GM12878 (cell line): ENCODE data around the gene TEX36. TPM values are rescaled to one million over a fixed set of nuclear protein-coding genes. Genes with fewer than 3 reads are reported as not detected.

Source experiments
- ATAC-seq: fragments of 200-7000 bp; cut with Tn5 transposase; 3 replicates; pipeline ENCODE4 v1.9.1; 2020; ENCODE audit warnings: mild to moderate bottlenecking, moderate library complexity
- BruUV-seq: library from RNA; stranded (reverse); fragments of 400-500 nt; replicated peaks from 2 replicates; lab custom pipeline; 2021; lab: Mats Ljungman, UMichigan
- CTCF ChIA-PET: fragments of 300-600 bp; sonication (Branson Sonifier 250); formaldehyde crosslinking; extraction: SDS; loops from one replicate; lab custom pipeline; 2021; ENCODE audit warnings: inconsistent platforms; lab: Yijun Ruan, JAX
- POLR2A ChIA-PET: fragments of 350-600 bp; formaldehyde crosslinking; extraction: SDS; loops from one replicate; lab custom pipeline; 2021; ENCODE audit warnings: inconsistent platforms; lab: Charles Lee
- RAD21 ChIA-PET: fragments of 300-600 bp; sonication (Branson Sonifier 250); formaldehyde crosslinking; loops from one replicate; lab custom pipeline; 2023; ENCODE audit warnings: antibody characterized with exemption; ENCODE audit not compliant: unreplicated experiment; lab: Charles Lee
- SMC1A ChIA-PET: fragments of 300-600 bp; sonication (Branson Sonifier 250); formaldehyde crosslinking; loops from one replicate; lab custom pipeline; 2023; ENCODE audit not compliant: unreplicated experiment, uncharacterized antibody; lab: Charles Lee
- DNase-seq: peaks from one replicate; pipeline ENCODE4 v3.0.0-alpha.2; 2011; ENCODE audit warnings: low read depth, low spot score
- FAIRE-seq: peaks from 3 replicates; lab custom pipeline; 2011; peaks lifted over from hg19 to GRCh38; lab: Jason Lieb, UNC
- H2AFZ ChIP-seq: 2 replicates; pipeline ENCODE4 v1.6.0; 2011; ENCODE audit warnings: low read depth, low read length, control low read depth; ENCODE audit not compliant: control insufficient read depth
- H3K27ac ChIP-seq: 2 replicates; pipeline ENCODE4 v1.5.1; 2011; ENCODE audit warnings: control low read depth; ENCODE audit not compliant: control insufficient read depth, insufficient read depth
- H3K27me3 ChIP-seq, 2 experiments: replicated peaks in 1 of 2; 2 replicates each; pipeline versions ENCODE4 v1.6.0 to v1.6.1; 2011; ENCODE audit warnings: low read length in 1 of 2; ENCODE audit not compliant: control insufficient read depth in 2 of 2, insufficient read depth in 2 of 2
- H3K36me3 ChIP-seq, 2 experiments: 2 replicates each; pipeline ENCODE4 v1.5.1; 2011; ENCODE audit warnings: low read length in 1 of 2; ENCODE audit not compliant: control insufficient read depth in 2 of 2, insufficient read depth in 2 of 2
- H3K4me1 ChIP-seq: 2 replicates; pipeline ENCODE4 v1.6.1; 2011; ENCODE audit warnings: mild to moderate bottlenecking, low read length, moderate library complexity, mixed read lengths; ENCODE audit not compliant: control insufficient read depth, insufficient read depth
- H3K4me2 ChIP-seq: 2 replicates; pipeline ENCODE4 v1.6.0; 2011; ENCODE audit warnings: control low read depth; ENCODE audit not compliant: control insufficient read depth, insufficient read depth
- H3K4me3 ChIP-seq: fragments of 200-600 bp; sonication (generic); 2 replicates; pipeline ENCODE4 v1.5.1; 2016
- H3K79me2 ChIP-seq: 2 replicates; pipeline ENCODE4 v1.6.0; 2011; ENCODE audit warnings: low read length; ENCODE audit not compliant: control insufficient read depth, insufficient read depth
- H3K9ac ChIP-seq: 2 replicates; pipeline ENCODE4 v1.8.0; 2011; ENCODE audit warnings: low read length, control low read depth, mixed read lengths; ENCODE audit not compliant: control insufficient read depth, insufficient read depth
- H3K9me3 ChIP-seq: replicated peaks from 3 replicates; pipeline ENCODE4 v1.5.1; 2011; ENCODE audit warnings: mild to moderate bottlenecking, low read length; ENCODE audit not compliant: control insufficient read depth, insufficient read depth
- H4K20me1 ChIP-seq: 2 replicates; pipeline ENCODE4 v1.6.0; 2011; ENCODE audit not compliant: control insufficient read depth, insufficient read depth
- ATF7 ChIP-seq: fragments of 450-650 bp; IDR thresholded peaks from 2 replicates; pipeline ENCODE4 v1.6.1; 2016; ENCODE audit warnings: low read depth, mild to moderate bottlenecking
- ESRRA ChIP-seq: IDR thresholded peaks from 2 replicates; pipeline ENCODE4 v1.6.1; 2012; ENCODE audit warnings: mild to moderate bottlenecking, low read length, improper control_type of control experiment
- FOXM1 ChIP-seq: IDR thresholded peaks from 2 replicates; pipeline ENCODE4 v1.6.1; 2012; ENCODE audit warnings: low read depth, mild to moderate bottlenecking, inconsistent platforms, low read length, moderate library complexity
- YBX1 ChIP-seq: fragments of 450-650 bp; IDR thresholded peaks from 2 replicates; pipeline ENCODE4 v1.6.1; 2016; ENCODE audit warnings: antibody characterized with exemption
- ZBED1 ChIP-seq: IDR thresholded peaks from 2 replicates; pipeline ENCODE4 v1.6.1; 2016; ENCODE audit warnings: borderline replicate concordance
- WGBS: methylation state at CpG from one replicate; pipeline ENCODE4 v1.1.6; 2016; ENCODE audit warnings: low lambda C conversion rate; ENCODE audit not compliant: insufficient replicate concordance, insufficient coverage; ENCODE audit errors: missing lambda C conversion rate; 5-methylcytosine and 5-hydroxymethylcytosine counted together
- in situ Hi-C: fragments of 300-500 bp; cut with MboI; formaldehyde crosslinking; loops from 9 replicates; pipeline ENCODE4 v1.14.3; 2018; ENCODE audit warnings: mixed read lengths
- intact Hi-C: fragments of 100-400 bp; cut with micrococcal nuclease; formaldehyde crosslinking; loops from one replicate; pipeline ENCODE4 v1.14.2; 2022; ENCODE audit not compliant: unreplicated experiment
- polyA plus RNA-seq, 11 experiments: library from polyadenylated mRNA; depleted of rRNA in 4 of 11; unstranded in 6 of 11; stranded (reverse) in 5 of 11; fragments of >200 nt; fragmentation: Nextera tagmentation in 4 of 11; fragmentation: Illumina TruSeq in 1 of 11; extraction: Ambion mirVana in 4 of 11; extraction: Trizol in 1 of 11; gene quantifications; 1 replicate in 1 of 11; 2 replicates in 10 of 11; pipeline versions ENCODE4 v1.2.1 to v1.2.3, GENCODE V29; 2011 to 2016; ENCODE audit warnings: inconsistent platforms in 2 of 11, missing spikeins in 2 of 11, low read depth in 1 of 11
- total RNA-seq, 4 experiments: library from RNA; depleted of rRNA in 3 of 4; stranded (reverse); fragments of >200 nt in 3 of 4; fragmentation: Illumina TruSeq in 1 of 4; extraction: Trizol in 1 of 4; gene quantifications; 2 replicates each; pipeline versions ENCODE4 v1.2.1 to v1.2.3, GENCODE V29; 2013 to 2021
- TF ChIP-seq, protein P1 (sequence below): IDR thresholded peaks from 2 replicates; pipeline ENCODE4 v1.6.1; 2012; ENCODE audit warnings: low read depth, low read length, improper control_type of control experiment
- TF ChIP-seq, protein P2 (sequence below): fragments of 450-650 bp; IDR thresholded peaks from 2 replicates; pipeline ENCODE4 v1.6.1; 2018; ENCODE audit warnings: mild to moderate bottlenecking, low read depth, moderate library complexity; ENCODE audit not compliant: partially characterized antibody
- TF ChIP-seq, protein P3 (sequence below): fragments of 450-650 bp; formaldehyde crosslinking; IDR thresholded peaks from 2 replicates; pipeline ENCODE4 v1.5.0; 2022; ENCODE audit warnings: mild to moderate bottlenecking, missing genetic modification characterization
- TF ChIP-seq, protein P4 (sequence below): fragments of 450-650 bp; conservative IDR thresholded peaks from 2 replicates; pipeline ENCODE4 v1.6.1; 2017; ENCODE audit warnings: mild to moderate bottlenecking, moderate library complexity
- TF ChIP-seq, protein P5 (sequence below): IDR thresholded peaks from 2 replicates; pipeline ENCODE4 v1.6.1; 2011; ENCODE audit warnings: borderline replicate concordance, low read depth, mild to moderate bottlenecking, moderate library complexity, mixed read lengths, low read length; ENCODE audit not compliant: insufficient read depth; ENCODE audit errors: extremely low read length

TEX36 gene
- total and polyA plus RNA-seq, 10 of the 15 experiments (the other 5 are each of a cell fraction or from before 2014, with no cell fraction given) = not detected

- Histone ChIP-seq H3K9ac (no peak overlapping the region), H3K27ac (no peak overlapping the region), H3K27me3 (no peaks in the 10 kb centered on the region), H3K36me3 (no peaks in the 10 kb centered on the region), H3K4me3 (no peak overlapping the region), H3K79me2 (no peaks in the 10 kb centered on the region), H2AFZ (no peak overlapping the region), H3K4me2 (no peak overlapping the region), H4K20me1 (no peaks in the 10 kb centered on the region), H3K4me1 (no peaks in the 10 kb centered on the region), H3K9me3 (no peaks in the 10 kb centered on the region)
- ChIA-PET RAD21 (no interaction called here), POLR2A (no interaction called here), SMC1A (no interaction called here), CTCF (interaction anchor here (2.7 kb wide), 1 partner anchor 580 kb away, joined by 13 read pairs; no protein-coding TSS in a partner anchor)
- WGBS = 38% methylated on average over 4 of the region's 4 CpGs
- BruUV-seq = no TSS peak
- DNase-seq (no peak), FAIRE-seq (no peak), ATAC-seq (no peak)
- TF ChIP-seq, protein P1, sequence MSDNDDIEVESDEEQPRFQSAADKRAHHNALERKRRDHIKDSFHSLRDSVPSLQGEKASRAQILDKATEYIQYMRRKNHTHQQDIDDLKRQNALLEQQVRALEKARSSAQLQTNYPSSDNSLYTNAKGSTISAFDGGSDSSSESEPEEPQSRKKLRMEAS = no peak
- TF ChIP-seq ZBED1 = no peak
- TF ChIP-seq, protein P2, sequence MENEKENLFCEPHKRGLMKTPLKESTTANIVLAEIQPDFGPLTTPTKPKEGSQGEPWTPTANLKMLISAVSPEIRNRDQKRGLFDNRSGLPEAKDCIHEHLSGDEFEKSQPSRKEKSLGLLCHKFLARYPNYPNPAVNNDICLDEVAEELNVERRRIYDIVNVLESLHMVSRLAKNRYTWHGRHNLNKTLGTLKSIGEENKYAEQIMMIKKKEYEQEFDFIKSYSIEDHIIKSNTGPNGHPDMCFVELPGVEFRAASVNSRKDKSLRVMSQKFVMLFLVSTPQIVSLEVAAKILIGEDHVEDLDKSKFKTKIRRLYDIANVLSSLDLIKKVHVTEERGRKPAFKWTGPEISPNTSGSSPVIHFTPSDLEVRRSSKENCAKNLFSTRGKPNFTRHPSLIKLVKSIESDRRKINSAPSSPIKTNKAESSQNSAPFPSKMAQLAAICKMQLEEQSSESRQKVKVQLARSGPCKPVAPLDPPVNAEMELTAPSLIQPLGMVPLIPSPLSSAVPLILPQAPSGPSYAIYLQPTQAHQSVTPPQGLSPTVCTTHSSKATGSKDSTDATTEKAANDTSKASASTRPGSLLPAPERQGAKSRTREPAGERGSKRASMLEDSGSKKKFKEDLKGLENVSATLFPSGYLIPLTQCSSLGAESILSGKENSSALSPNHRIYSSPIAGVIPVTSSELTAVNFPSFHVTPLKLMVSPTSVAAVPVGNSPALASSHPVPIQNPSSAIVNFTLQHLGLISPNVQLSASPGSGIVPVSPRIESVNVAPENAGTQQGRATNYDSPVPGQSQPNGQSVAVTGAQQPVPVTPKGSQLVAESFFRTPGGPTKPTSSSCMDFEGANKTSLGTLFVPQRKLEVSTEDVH = no peak
- TF ChIP-seq, protein P3, sequence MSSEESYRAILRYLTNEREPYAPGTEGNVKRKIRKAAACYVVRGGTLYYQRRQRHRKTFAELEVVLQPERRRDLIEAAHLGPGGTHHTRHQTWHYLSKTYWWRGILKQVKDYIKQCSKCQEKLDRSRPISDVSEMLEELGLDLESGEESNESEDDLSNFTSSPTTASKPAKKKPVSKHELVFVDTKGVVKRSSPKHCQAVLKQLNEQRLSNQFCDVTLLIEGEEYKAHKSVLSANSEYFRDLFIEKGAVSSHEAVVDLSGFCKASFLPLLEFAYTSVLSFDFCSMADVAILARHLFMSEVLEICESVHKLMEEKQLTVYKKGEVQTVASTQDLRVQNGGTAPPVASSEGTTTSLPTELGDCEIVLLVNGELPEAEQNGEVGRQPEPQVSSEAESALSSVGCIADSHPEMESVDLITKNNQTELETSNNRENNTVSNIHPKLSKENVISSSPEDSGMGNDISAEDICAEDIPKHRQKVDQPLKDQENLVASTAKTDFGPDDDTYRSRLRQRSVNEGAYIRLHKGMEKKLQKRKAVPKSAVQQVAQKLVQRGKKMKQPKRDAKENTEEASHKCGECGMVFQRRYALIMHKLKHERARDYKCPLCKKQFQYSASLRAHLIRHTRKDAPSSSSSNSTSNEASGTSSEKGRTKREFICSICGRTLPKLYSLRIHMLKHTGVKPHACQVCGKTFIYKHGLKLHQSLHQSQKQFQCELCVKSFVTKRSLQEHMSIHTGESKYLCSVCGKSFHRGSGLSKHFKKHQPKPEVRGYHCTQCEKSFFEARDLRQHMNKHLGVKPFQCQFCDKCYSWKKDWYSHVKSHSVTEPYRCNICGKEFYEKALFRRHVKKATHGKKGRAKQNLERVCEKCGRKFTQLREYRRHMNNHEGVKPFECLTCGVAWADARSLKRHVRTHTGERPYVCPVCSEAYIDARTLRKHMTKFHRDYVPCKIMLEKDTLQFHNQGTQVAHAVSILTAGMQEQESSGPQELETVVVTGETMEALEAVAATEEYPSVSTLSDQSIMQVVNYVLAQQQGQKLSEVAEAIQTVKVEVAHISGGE (CRISPR knock-in tag) = no peak
- TF ChIP-seq FOXM1 = no peak
- TF ChIP-seq, protein P4, sequence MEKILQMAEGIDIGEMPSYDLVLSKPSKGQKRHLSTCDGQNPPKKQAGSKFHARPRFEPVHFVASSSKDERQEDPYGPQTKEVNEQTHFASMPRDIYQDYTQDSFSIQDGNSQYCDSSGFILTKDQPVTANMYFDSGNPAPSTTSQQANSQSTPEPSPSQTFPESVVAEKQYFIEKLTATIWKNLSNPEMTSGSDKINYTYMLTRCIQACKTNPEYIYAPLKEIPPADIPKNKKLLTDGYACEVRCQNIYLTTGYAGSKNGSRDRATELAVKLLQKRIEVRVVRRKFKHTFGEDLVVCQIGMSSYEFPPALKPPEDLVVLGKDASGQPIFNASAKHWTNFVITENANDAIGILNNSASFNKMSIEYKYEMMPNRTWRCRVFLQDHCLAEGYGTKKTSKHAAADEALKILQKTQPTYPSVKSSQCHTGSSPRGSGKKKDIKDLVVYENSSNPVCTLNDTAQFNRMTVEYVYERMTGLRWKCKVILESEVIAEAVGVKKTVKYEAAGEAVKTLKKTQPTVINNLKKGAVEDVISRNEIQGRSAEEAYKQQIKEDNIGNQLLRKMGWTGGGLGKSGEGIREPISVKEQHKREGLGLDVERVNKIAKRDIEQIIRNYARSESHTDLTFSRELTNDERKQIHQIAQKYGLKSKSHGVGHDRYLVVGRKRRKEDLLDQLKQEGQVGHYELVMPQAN = no peak
- no peak for TF ChIP-seq YBX1
- no peak for TF ChIP-seq ESRRA
- TF ChIP-seq, protein P5, sequence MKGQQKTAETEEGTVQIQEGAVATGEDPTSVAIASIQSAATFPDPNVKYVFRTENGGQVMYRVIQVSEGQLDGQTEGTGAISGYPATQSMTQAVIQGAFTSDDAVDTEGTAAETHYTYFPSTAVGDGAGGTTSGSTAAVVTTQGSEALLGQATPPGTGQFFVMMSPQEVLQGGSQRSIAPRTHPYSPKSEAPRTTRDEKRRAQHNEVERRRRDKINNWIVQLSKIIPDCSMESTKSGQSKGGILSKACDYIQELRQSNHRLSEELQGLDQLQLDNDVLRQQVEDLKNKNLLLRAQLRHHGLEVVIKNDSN = no peak
- TF ChIP-seq ATF7 = no peak
- intact Hi-C loops = no loop called here
- in situ Hi-C loops = no loop called here
Observed at GRCh38 chr10:125627646-125628045, 55.3 kb downstream of the TEX36 start.
